HEK293 (cell line): ENCODE results near the gene SLC25A39.
A peak's percentile ranks its signal among the peaks of the same experiment; 100 is the strongest.

Experiments
- CTCF ChIA-PET: fragments of 350-600 bp; formaldehyde crosslinking; extraction: SDS; loops from one replicate; lab custom pipeline; 2021; ENCODE audit warnings: antibody characterized with exemption; lab: Yijun Ruan, JAX
- POLR2A ChIA-PET: fragments of 300-600 bp; formaldehyde crosslinking; extraction: SDS; loops from one replicate; lab custom pipeline; 2020; ENCODE audit warnings: antibody characterized with exemption, inconsistent platforms; lab: Yijun Ruan, JAX
- H3K27ac ChIP-seq: fragments of 200-500 bp; sonication (Bioruptor generic); 2 replicates; pipeline ENCODE4 v1.5.1; 2014; ENCODE audit warnings: low read depth, low read length, control low read depth, inconsistent platforms; ENCODE audit errors: extremely low read depth
- H3K36me3 ChIP-seq, 2 experiments: fragments of 200-500 bp in 1 of 2; sonication (Bioruptor generic) in 1 of 2; 1 replicate in 1 of 2; 2 replicates in 1 of 2; pipeline ENCODE4 v1.5.1; 2014 to 2017; ENCODE audit warnings: inconsistent platforms in 2 of 2, low read length in 2 of 2; ENCODE audit not compliant: control insufficient read depth in 2 of 2, insufficient read depth in 1 of 2
- H3K4me1 ChIP-seq: fragments of 200-500 bp; sonication (Bioruptor generic); 2 replicates; pipeline ENCODE4 v1.5.1; 2014; ENCODE audit warnings: mild to moderate bottlenecking, low read length, inconsistent platforms; ENCODE audit not compliant: control insufficient read depth, insufficient read depth
- H3K4me3 ChIP-seq: 2 replicates; pipeline ENCODE4 v1.5.1; 2011; ENCODE audit warnings: low read depth, mild to moderate bottlenecking, control low read depth, low read length, moderate library complexity
- H3K9me3 ChIP-seq: fragments of 200-500 bp; sonication (Bioruptor generic); 2 replicates; pipeline ENCODE4 v1.5.1; 2014; ENCODE audit warnings: low read depth, low read length, inconsistent platforms; ENCODE audit not compliant: control insufficient read depth, insufficient read depth
- GLIS1 ChIP-seq: fragments of 450-650 bp; formaldehyde crosslinking; IDR thresholded peaks from 2 replicates; pipeline ENCODE4 v1.5.1; 2016; ENCODE audit warnings: missing biosample characterization, missing genetic modification characterization
- SETDB1 ChIP-seq: IDR thresholded peaks from one replicate; pipeline ENCODE4 v1.6.1; 2017; ENCODE audit warnings: mild to moderate bottlenecking, low read length, moderate library complexity, mixed read lengths; ENCODE audit not compliant: insufficient read length
- TSHZ1 ChIP-seq: fragments of 450-650 bp; formaldehyde crosslinking; IDR thresholded peaks from 2 replicates; pipeline ENCODE4 v1.5.1; 2016; ENCODE audit warnings: missing biosample characterization, missing genetic modification characterization, borderline replicate concordance
- ZEB2 ChIP-seq: fragments of 450-650 bp; formaldehyde crosslinking; IDR thresholded peaks from 2 replicates; pipeline ENCODE4 v1.5.1; 2016; ENCODE audit warnings: missing biosample characterization, missing genetic modification characterization
- ZFP3 ChIP-seq: fragments of 450-650 bp; formaldehyde crosslinking; IDR thresholded peaks from 2 replicates; pipeline ENCODE4 v1.5.1; 2016; ENCODE audit warnings: low read depth, missing biosample characterization, missing genetic modification characterization
- ZNF138 ChIP-seq: fragments of 450-650 bp; formaldehyde crosslinking; IDR thresholded peaks from 2 replicates; pipeline ENCODE4 v1.5.1; 2016; ENCODE audit warnings: missing biosample characterization, missing genetic modification characterization, borderline replicate concordance
- ZNF214 ChIP-seq: fragments of 450-650 bp; formaldehyde crosslinking; IDR thresholded peaks from 2 replicates; pipeline ENCODE4 v1.5.1; 2017; ENCODE audit warnings: missing biosample characterization, mild to moderate bottlenecking, missing genetic modification characterization, borderline replicate concordance
- ZNF302 ChIP-seq: fragments of 450-650 bp; formaldehyde crosslinking; IDR thresholded peaks from 2 replicates; pipeline ENCODE4 v1.5.1; 2016; ENCODE audit warnings: missing biosample characterization, missing genetic modification characterization, low read depth
- ZNF335 ChIP-seq: fragments of 450-650 bp; formaldehyde crosslinking; conservative IDR thresholded peaks from 2 replicates; pipeline ENCODE4 v1.5.1; 2016; ENCODE audit warnings: missing biosample characterization, missing genetic modification characterization
- ZNF354C ChIP-seq: fragments of 450-650 bp; formaldehyde crosslinking; IDR thresholded peaks from 2 replicates; pipeline ENCODE4 v1.5.1; 2016; ENCODE audit warnings: missing biosample characterization, missing genetic modification characterization, low read depth, borderline replicate concordance
- ZNF366 ChIP-seq: fragments of 450-650 bp; formaldehyde crosslinking; conservative IDR thresholded peaks from 2 replicates; pipeline ENCODE4 v1.5.1; 2016; ENCODE audit warnings: missing biosample characterization, missing genetic modification characterization
- ZNF37A ChIP-seq: fragments of 450-650 bp; IDR thresholded peaks from 2 replicates; pipeline ENCODE4 v1.5.1; 2018; ENCODE audit warnings: missing biosample characterization, missing genetic modification characterization
- ZNF404 ChIP-seq: fragments of 450-650 bp; formaldehyde crosslinking; IDR thresholded peaks from 2 replicates; pipeline ENCODE4 v1.5.1; 2017; ENCODE audit warnings: missing biosample characterization, missing genetic modification characterization
- ZNF624 ChIP-seq: fragments of 450-650 bp; formaldehyde crosslinking; IDR thresholded peaks from 2 replicates; pipeline ENCODE4 v1.5.1; 2017; ENCODE audit warnings: missing biosample characterization, missing genetic modification characterization
- ZNF792 ChIP-seq: fragments of 450-650 bp; formaldehyde crosslinking; IDR thresholded peaks from 2 replicates; pipeline ENCODE4 v1.5.1; 2016; ENCODE audit warnings: missing biosample characterization, missing genetic modification characterization
- ZNF843 ChIP-seq: fragments of 450-650 bp; formaldehyde crosslinking; IDR thresholded peaks from 2 replicates; pipeline ENCODE4 v1.5.1; 2016; ENCODE audit warnings: missing biosample characterization, missing genetic modification characterization
- TF ChIP-seq, protein P1 (sequence below): fragments of 450-650 bp; formaldehyde crosslinking; IDR thresholded peaks from 2 replicates; pipeline ENCODE4 v1.5.1; 2016; ENCODE audit warnings: missing biosample characterization, missing genetic modification characterization
- TF ChIP-seq, protein P2 (sequence below): fragments of 450-650 bp; formaldehyde crosslinking; IDR thresholded peaks from 2 replicates; pipeline ENCODE4 v1.5.1; 2016; ENCODE audit warnings: missing biosample characterization, missing genetic modification characterization
- TF ChIP-seq, protein P3 (sequence below): fragments of 450-650 bp; formaldehyde crosslinking; IDR thresholded peaks from 2 replicates; pipeline ENCODE4 v1.5.1; 2017; ENCODE audit warnings: missing biosample characterization, missing genetic modification characterization

SLC25A39 gene

GRCh38 chr17:44314869-44315661 lies 9.6 kb downstream of the SLC25A39 start (continued):
- TF ChIP-seq ZNF214 (tag by site-specific recombination) (no peak), ZNF354C (no peak), ZNF302 (tag by site-specific recombination) (no peak), ZNF404 (tag by site-specific recombination) (no peak), ZNF843 (tag by site-specific recombination) (no peak), ZNF138 (no peak), ZNF624 (tag by site-specific recombination) (no peak), GLIS1 (tag by site-specific recombination) (peak; percentile 51), ZFP3 (no peak), TSHZ1 (no peak), ZNF335 (tag by site-specific recombination) (peak; percentile 86), ZNF366 (no peak), ZNF37A (tag by site-specific recombination) (no peak)
- TF ChIP-seq, protein P1, sequence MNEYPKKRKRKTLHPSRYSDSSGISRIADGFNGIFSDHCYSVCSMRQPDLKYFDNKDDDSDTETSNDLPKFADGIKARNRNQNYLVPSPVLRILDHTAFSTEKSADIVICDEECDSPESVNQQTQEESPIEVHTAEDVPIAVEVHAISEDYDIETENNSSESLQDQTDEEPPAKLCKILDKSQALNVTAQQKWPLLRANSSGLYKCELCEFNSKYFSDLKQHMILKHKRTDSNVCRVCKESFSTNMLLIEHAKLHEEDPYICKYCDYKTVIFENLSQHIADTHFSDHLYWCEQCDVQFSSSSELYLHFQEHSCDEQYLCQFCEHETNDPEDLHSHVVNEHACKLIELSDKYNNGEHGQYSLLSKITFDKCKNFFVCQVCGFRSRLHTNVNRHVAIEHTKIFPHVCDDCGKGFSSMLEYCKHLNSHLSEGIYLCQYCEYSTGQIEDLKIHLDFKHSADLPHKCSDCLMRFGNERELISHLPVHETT (tag by site-specific recombination), result no peak
- TF ChIP-seq, protein P2, sequence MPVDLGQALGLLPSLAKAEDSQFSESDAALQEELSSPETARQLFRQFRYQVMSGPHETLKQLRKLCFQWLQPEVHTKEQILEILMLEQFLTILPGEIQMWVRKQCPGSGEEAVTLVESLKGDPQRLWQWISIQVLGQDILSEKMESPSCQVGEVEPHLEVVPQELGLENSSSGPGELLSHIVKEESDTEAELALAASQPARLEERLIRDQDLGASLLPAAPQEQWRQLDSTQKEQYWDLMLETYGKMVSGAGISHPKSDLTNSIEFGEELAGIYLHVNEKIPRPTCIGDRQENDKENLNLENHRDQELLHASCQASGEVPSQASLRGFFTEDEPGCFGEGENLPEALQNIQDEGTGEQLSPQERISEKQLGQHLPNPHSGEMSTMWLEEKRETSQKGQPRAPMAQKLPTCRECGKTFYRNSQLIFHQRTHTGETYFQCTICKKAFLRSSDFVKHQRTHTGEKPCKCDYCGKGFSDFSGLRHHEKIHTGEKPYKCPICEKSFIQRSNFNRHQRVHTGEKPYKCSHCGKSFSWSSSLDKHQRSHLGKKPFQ, result no peak

- Histone ChIP-seq H3K9me3 (no peaks in the 10 kb centered on the region), H3K36me3 (peaks cover 0 to 10% of the 10 kb centered on the region in 2 experiments; a peak in 1 of 3 replicates), H3K4me3 (no peak overlapping the region), H3K4me1 (peaks cover 4% of the 10 kb centered on the region; the same call in 1 of the 2 replicates), H3K27ac (no peak overlapping the region)
- TF ChIP-seq GLIS1 (tag by site-specific recombination) (peak; percentile 51), SETDB1 (no peak), ZEB2 (tag by site-specific recombination) (0 out of 2 replicates have a peak, but pooled peaks have one; percentile 42), ZNF792 (tag by site-specific recombination) (no peak)
- TF ChIP-seq, protein P3, sequence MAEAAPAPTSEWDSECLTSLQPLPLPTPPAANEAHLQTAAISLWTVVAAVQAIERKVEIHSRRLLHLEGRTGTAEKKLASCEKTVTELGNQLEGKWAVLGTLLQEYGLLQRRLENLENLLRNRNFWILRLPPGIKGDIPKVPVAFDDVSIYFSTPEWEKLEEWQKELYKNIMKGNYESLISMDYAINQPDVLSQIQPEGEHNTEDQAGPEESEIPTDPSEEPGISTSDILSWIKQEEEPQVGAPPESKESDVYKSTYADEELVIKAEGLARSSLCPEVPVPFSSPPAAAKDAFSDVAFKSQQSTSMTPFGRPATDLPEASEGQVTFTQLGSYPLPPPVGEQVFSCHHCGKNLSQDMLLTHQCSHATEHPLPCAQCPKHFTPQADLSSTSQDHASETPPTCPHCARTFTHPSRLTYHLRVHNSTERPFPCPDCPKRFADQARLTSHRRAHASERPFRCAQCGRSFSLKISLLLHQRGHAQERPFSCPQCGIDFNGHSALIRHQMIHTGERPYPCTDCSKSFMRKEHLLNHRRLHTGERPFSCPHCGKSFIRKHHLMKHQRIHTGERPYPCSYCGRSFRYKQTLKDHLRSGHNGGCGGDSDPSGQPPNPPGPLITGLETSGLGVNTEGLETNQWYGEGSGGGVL (tag by site-specific recombination), result peak; percentile 75
- ChIA-PET POLR2A (interaction anchor here (0.8 to 6.5 kb wide), 7 partner anchors 10 to 105 kb away, joined by 3 to 38 read pairs (median 5); partner anchors contain the start of genes SLC25A39 and UBTF), CTCF (interaction anchor here (0.5 to 2.0 kb wide), 5 partner anchors 17 to 93 kb away, joined by 3 to 10 read pairs (median 4); no protein-coding TSS in a partner anchor)
Observed at GRCh38 chr17:44314524-44314868, 10.1 kb downstream of the SLC25A39 start.
